ENCODE results near the gene FHOD3.

FHOD3 gene

DNA sequence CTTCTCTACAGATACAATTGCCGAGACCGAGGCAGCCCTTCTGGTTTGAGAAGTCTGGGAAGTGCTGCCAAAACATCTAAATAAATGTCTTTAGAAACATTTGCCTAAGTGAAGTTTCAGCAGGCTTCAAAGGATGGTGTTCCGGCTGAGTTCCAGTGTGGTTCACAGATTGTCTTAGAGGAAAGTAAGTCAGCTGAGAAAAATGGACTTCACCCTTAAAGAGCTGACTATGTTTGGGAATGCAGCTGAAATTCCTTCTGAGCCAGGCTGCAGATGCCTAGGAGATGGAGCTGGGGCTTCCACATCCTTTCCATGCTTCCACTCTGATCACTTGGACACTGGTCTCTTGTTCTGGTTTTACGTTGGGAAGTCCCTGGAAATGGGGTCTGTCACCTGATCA, 83.6 kb downstream of the FHOD3 start:
- TF ChIP-seq, protein P1, sequence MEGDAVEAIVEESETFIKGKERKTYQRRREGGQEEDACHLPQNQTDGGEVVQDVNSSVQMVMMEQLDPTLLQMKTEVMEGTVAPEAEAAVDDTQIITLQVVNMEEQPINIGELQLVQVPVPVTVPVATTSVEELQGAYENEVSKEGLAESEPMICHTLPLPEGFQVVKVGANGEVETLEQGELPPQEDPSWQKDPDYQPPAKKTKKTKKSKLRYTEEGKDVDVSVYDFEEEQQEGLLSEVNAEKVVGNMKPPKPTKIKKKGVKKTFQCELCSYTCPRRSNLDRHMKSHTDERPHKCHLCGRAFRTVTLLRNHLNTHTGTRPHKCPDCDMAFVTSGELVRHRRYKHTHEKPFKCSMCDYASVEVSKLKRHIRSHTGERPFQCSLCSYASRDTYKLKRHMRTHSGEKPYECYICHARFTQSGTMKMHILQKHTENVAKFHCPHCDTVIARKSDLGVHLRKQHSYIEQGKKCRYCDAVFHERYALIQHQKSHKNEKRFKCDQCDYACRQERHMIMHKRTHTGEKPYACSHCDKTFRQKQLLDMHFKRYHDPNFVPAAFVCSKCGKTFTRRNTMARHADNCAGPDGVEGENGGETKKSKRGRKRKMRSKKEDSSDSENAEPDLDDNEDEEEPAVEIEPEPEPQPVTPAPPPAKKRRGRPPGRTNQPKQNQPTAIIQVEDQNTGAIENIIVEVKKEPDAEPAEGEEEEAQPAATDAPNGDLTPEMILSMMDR (IDR thresholded peaks at IDR 0.05; ENCODE audit: low read depth, low read length) = no peak
- no peak overlapping the region for H3K4me3 ChIP-seq (ENCODE audit: low read depth, low read length)

DNA sequence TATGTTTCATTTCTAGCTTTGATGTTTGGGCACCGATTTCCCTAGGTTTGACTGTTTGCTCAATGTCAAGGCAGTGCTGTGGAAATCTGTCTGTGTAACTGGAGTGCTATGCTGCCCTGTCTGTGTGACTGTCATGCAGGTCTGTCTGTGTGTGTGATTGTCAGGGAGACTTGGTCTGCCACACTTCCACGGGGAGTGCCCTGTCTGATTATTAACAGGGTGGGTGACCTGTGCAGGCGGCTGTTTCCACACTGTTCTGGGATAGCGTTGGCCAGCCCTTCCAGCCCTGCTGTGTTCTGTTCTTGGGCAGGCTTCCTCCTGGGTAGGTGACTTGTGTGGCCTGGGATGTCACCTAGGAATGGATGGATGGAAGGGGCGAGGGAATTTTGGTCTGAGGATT, 85.3 kb downstream of the FHOD3 start:
- TF ChIP-seq, protein P1 (IDR thresholded peaks at IDR 0.05; ENCODE audit: low read depth, low read length) = no peak
- no peak overlapping the region for H3K4me3 ChIP-seq (ENCODE audit: low read depth, low read length)

DNA sequence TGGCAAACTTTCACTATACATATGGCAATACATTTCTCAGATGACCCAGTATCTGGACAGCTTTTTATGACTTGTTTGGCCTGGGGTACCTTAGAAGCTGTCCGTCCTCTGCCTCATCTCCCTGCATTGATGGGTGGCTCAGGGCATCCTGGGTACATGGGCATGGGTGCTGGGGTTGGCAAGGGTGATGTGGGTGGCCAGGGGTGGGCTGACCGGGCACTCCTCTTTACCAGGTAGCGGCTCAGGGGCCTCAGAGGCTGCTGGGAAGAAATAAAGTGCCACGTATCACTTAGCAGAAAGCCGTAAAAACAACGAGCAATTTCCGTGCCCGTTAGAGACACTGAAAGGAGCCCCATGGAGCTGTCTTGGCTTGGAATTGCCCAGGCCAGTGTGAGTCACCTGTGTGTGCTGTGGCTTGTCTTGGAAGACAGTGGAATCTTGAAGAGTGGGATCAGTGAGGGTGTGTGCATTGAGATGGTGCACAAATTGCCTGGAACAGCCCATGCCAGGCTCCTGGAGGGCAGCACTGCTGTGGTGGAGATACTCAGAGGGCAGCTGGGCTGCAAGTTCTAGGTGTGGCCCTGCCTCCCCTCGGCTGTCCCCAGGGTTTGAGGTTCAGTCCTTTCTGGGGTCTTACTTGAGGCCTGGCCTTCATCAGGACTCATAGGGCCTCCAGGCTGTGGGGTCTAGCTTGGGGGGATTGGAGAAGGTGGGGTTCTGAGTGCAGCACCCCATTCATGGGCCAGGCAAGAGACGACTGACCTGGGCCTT, 88.8 kb downstream of the FHOD3 start:
- no peak overlapping the region for H3K4me3 ChIP-seq (ENCODE audit: low read depth, low read length)
- TF ChIP-seq, protein P1 (IDR thresholded peaks at IDR 0.05; ENCODE audit: low read depth, low read length) = no peak

DNA sequence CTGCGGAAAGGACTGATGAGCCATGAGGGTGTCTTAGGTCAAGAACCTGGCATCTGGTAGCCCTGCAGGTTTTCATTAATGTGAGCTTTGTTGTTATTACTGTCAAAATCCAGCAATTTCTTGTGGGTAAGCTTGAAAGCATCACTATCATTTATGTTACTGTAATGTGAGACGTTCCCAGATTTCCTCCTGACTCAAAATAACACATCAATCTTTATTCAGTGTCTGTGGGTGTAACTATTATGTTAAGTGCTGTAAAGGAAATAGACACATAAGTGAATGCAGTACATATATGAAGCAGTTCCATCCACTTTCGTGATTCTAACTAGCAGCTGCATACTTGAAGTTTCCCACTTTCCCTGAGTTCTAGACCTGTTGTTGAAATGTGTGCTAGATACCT, 89.8 kb downstream of the FHOD3 start:
- TF ChIP-seq, protein P1 (IDR thresholded peaks at IDR 0.05; ENCODE audit: low read depth, low read length) = no peak
- no peak overlapping the region for H3K4me3 ChIP-seq (ENCODE audit: low read depth, low read length)

DNA sequence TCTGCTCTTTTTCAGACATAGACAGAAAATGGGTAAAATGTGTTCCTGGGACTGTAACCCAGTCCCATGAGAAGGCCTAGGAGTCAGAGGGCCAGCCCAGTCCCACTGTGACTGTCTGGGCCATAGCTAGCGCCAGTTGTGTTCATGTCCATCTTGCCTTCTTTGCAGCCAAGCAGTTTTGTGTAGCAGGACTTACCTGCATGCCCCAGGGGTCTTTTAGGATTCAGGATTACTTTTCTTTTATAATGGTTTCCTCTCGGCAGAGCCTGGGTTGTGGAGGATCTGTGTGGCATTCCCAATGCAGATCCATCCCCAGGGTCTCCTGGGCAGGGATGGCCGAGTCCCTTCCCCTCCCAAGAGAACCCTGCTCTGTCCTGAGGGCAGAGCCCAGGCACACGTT, 90.8 kb downstream of the FHOD3 start:
- TF ChIP-seq, protein P1 (IDR thresholded peaks at IDR 0.05; ENCODE audit: low read depth, low read length) = no peak
- no peak overlapping the region for H3K4me3 ChIP-seq (ENCODE audit: low read depth, low read length)

DNA sequence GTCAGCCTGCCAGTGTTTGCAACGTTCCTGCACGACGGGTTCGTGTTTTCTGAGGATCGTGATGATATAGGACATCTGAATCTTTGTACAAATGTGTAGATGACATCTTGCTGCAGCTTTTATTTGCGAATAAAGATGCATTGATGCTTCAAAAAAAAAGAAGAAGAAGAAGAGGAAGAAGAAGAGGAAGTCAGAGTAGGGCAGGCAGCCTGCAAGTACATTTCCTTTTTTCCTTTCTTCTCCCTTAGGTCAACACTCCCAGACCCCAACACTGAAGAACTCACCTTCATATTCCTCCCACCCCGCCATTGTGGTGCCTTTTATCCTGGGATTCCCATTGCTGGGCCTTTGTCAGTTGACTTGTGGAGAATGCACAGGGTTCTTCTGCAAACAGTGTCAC, 91.5 kb downstream of the FHOD3 start:
- TF ChIP-seq, protein P1 (IDR thresholded peaks at IDR 0.05; ENCODE audit: low read depth, low read length) = no peak
- H3K4me3 ChIP-seq (ENCODE audit: low read depth, low read length) = no peak overlapping the region

DNA sequence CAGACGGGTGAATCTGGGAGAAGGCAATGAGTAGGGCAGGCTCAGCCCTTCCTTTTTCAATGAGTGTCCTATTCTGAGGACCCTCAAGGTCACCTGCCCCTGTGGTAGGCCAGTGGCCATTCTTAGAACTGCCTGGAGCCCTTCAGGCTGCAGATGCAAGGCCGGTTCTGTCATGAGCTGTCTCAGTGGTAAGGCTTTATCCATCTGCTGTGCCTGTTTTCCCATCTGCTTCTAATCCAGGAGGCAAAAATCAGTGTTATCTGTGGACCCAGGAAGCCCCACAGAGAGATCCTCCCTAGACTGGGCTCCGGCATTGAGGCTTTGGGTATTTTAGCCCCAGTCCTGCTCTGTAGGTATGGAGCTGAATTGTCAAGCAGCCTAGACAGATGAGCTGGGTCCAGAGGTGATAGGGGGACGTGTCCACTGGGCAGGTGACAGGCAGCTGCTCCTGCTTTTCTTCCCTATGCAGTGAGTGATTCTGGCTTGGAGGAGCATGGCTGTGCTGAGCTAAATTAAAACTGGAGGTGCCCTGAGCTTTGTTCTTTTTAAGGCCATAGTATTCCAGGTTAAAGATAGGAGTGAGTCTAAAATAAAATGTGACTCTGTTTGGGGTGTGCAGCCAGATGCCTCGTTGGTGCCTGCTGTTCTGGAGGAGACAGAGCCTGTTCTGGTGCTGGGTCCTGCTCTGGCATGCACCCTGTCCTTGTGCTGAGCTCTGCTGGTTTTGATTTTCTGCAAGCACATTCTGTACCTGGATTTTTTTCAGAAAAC, 92.5 kb downstream of the FHOD3 start:
- H3K4me3 ChIP-seq (ENCODE audit: low read depth, low read length) = no peak overlapping the region
- TF ChIP-seq, protein P1 (IDR thresholded peaks at IDR 0.05; ENCODE audit: low read depth, low read length) = no peak
